Right kidney (tissue), 1 donor: ENCODE results near the gene ABCC6.
"Not testable (repeated sequence)": the region's sequence is repeated elsewhere in the genome, so short reads cannot be mapped to it uniquely, and the experiment has no call there.

Experiments used
- DNase-seq: peaks from one replicate; pipeline ENCODE4 v3.0.0-alpha.2; 2016

Gene ABCC6

DNA sequence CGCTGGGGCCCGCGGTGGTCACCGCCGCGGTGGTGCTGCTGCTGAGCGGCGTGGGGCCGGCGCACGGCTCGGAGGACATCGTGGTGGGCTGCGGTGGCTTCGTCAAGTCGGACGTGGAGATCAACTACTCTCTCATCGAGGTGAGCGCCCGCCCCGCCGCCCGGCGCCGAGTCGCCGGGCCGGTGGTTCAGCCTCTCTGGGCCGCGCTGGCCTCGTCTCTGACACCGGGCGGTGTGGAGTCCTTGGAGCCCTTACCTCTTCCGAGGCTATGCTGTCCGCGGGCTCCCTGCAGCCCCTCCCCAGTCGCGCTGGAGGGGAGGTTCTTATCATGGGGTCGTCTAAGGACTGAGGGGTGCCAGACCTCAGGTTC lies 9.4 kb upstream of the ABCC6 start:
- DNase-seq: not testable (repeated sequence)

DNA sequence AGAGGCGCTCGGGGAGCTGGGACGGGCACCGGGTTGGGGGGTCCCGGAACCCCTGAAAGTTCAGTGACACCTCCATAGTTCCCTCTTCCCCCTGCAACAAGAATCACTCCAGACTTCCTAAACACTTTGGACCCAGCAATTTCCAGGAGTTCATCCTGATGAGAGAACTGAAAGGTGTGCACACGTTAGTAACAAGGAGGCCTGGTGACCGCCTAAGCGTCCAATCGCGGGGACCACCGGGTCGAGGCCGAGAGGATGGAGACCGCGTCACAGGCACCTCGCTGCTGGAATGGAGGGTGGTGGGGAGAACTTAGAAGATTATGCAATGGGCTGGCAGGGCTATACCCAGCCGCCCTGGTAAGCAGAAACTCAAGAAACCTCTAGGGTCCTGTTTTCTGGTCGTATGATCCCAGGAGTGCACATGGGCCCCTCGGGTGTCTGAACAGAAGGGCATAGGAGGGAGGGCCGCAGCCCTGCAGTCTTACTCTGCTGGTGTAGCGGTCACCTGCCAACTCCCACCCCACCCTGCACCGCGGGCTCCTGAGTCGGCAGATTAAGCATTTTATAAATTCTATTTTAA lies 458 bp upstream of the ABCC6 start:
- DNase-seq: not testable (repeated sequence)

DNA sequence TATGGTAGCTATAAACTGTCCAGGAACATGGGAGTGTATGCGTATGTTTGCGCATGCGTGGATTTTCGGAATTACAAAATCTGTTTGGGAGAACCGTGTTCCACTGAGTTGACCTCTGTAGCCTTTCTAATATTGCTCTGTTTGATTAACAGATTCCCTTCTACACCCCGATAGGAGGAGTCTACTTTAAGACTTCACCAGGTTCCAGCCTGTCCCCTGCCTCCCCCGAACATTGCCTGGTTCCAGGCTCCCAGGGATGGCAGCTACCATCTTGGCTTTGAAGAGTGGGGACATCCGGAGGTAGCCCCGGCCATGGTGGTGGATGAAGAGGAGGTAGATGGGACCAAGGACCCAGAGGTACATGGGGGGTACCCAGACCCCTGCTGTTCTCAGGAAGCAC lies 1.9 kb downstream of the ABCC6 start:
- not testable (repeated sequence) for DNase-seq

DNA sequence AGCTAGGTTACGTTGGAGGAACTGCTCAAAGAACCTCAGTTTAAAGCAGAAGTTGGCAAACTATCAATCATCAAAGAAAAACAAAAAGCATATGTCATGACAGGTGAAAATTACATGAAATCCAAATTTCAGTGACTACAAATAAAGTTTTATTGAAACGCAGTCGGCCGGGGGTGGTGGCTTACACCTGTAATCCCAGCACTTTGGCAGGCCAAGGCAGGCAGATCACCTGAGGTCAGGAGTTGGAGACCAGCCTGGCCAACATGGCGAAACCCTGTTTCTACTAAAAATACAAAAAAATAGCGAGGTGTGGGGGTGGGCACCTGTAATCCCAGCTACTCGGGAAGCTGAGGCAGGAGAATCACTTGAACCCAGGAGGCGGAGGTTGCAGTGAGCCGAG lies 2.8 kb downstream of the ABCC6 start:
- not testable (repeated sequence) for DNase-seq

DNA sequence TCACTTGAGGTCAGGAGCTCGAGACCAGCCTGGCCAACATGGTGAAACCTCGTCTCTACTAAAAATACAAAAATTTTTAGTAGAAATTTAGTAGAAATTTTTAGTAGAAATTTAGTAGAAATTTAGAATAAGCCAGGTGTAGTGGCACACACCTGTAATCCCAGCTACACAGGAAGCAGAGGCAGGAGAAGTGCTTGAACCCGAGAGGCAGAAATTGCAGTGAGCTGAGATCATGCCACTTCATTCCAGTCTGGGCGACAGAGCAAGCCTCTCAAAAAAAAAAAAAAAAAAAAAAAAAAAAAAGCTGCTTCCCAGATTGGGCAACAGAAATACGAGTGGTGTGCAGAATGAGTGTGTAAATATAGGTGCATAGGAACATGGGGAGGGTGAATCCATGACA lies 4.5 kb downstream of the ABCC6 start:
- not testable (repeated sequence) for DNase-seq

DNA sequence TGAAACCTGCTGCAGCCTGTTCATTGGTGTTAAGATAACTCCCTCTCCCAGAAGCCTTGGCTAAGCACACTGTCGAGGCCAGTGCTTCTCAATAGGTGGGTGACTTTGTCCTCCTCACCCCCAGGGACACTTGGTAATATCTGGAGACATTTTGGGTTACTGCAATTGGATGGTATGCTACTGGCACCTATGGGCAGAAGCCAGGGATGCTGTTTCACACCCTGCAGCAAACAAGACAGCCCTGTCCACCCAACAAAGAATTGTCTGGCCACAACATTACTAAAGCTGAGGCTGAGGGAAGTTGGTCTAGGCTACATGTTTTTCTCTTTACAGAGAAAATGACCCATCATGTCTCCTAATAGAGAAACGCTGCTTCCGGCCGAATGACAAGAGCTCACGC lies 4.9 kb downstream of the ABCC6 start:
- not testable (repeated sequence) for DNase-seq

DNA sequence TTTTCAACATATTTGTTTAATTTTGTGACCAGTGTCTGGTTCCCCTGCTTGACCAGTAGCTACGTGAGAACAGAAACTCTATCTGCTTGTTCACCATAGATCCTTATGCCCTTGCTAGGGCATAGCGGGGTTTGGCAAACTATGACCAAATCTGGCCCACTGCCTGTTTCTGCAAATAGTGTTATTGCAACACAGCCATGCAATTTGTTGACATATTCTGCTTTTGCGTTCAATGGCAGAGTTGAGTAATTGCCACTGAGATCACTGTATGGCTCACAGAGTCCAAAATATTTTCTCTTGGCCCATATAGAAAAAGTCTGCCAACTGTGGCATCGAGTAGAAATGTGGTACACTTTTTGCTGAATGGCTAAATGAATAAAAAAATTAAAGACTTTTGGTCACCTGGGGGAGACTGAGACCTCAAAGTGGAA lies 9.4 kb downstream of the ABCC6 start:
- not testable (repeated sequence) for DNase-seq

DNA sequence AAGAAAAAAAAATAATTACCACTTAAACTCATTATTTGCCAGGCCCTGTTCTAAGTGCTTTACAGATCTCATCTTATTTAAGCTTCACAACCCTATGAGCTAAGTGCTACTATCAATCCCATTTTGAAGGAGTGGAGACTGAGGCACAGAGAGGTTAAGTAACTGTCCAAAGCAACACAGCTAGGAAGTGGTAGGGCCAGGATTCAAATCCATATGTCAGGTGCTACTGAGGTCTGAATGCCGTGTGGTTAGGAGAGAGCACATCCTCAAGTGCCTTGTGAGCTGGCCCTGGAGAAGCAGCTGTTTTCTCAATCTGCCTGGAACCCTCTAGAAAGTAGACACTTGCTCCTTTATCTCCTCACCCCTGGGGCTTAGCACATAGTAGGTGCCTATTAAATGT lies 11.9 kb downstream of the ABCC6 start:
- DNase-seq: not testable (repeated sequence)

DNA sequence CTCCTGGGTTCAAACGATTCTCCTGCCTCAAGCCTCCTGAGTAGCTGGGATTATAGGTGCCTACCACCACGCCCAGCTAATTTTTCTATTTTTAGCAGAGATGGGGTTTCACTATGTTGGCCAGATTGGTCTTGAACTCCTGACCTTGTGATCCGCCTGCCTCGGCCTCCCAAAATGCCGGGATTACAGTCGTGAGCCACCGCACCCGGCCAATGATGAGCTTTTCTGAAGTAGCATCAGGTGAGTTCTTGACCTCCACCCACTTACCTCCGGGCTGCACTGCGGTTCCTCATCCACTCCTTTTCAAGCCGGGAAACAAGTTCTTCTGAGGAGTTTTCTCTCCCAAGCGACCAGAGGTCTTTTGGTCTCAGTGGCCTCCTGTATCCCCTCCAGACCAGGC lies 14.8 kb downstream of the ABCC6 start:
- DNase-seq: not testable (repeated sequence)

DNA sequence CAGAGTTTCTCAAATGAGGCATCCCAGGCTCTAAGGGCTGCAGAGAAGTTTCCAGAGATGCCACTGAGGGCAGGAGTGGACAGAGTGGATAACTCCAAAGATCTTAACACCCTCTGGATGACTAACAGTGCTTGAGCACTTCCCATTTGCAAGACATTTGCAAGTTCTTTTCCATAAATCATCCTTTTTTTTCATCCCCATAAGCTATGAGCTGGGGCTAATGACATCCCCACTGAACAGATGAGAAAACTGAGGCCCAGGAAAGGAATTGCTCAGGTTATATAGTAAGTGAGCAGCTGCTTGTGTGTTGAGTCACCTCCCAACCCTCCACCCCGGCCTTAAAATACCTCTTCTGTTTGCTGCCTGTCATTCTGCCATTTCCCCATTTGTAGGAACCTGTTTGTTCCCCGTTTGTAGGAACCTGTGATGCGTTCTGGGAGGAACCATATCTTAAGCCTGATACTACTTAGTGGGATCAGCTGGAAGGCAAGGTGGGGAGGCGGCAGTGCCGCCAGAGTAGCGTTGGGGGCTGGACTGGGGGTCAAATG lies 15.4 kb downstream of the ABCC6 start:
- DNase-seq: not testable (repeated sequence)

DNA sequence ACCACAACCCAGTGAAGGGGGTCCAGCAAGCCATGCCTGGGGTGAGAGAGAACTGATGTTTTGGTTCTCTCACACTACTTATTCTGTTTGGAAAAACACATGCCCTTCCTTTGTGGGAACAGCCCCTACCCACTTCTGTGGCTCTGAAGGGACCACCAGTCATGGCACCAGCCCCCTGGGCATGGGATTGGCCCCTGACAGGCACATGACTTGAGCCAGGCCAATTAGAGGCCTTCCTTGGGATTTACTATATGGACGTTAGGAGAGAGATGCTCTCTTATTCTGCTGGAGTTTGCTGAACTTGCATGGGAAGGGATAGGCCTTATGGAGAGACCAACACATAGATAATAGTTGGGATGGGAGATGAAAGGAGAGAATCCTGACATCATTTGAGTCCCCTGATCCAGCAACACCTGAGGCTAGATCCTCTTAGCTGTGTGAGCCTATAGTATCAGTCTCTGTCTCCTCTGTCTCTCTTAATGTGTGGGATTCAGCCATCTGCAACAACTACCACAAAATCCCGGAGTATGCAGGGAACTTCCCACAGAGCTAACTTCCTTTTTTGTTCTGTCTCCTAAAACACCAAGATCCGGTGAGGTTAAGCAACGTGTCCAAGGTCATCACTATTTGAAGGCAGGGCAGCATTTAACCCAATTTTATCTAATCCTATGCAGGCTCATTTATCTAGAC lies 16.1 kb downstream of the ABCC6 start:
- not testable (repeated sequence) for DNase-seq

DNA sequence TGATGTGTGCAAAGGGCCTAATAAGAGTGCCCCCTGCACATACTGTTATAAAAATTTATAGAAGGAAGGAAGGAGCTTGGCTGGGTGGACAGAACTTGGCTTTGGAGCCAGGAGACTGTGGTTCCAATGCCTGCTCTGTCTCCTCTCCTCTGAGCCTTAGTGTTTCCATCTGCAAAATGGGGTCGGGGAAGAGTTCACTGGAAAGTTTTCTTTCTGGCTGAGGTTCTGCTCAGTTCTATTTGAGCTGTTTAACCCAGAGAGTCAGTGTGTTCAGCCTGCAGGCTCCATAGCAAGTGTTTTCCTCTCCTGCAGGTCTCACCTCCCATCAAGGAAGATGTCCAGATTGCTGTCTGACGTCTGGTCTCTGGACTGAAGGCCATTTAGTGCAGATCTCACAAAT lies 17.4 kb downstream of the ABCC6 start:
- DNase-seq: not testable (repeated sequence)

DNA sequence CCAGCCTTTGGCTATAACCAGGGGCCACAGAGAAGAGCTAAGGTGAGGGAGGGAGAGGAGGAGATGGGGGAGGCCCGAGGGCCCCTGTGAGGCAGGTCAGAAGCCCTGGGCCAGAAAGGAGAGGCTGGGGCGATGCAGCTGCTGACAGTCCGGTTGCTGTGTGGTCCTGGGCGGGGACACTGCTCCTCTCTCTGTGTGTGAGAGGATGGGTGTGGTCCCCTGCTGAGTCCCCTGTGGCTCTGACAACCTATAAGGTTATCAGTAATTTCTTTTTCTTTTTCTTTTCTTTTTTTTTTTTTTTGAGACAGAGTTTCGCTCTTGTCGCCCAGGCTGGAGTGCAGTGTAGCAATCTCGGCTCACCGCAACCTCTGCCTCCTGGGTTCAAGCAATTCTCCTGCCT lies 18.7 kb downstream of the ABCC6 start:
- not testable (repeated sequence) for DNase-seq

DNA sequence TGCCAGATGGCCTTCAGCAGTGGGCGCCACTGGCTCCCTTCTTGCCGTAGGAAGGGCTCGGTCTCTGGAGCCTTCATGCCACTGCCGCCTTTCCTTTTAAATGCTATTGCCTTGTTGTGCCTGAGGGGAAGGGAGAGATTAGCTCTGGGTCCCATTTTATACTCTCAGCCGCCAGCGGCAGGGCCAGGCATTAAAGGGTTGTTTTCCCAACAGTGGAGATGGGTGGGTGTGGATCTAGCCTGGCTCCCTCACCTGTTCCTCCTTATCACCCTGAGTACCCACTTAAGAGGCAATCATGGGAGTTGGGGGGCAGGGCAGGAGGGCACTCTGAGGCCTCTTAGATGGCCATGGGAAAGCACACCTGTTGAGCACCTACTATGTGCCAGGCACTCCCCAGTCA lies 19.8 kb downstream of the ABCC6 start:
- DNase-seq: not testable (repeated sequence)

DNA sequence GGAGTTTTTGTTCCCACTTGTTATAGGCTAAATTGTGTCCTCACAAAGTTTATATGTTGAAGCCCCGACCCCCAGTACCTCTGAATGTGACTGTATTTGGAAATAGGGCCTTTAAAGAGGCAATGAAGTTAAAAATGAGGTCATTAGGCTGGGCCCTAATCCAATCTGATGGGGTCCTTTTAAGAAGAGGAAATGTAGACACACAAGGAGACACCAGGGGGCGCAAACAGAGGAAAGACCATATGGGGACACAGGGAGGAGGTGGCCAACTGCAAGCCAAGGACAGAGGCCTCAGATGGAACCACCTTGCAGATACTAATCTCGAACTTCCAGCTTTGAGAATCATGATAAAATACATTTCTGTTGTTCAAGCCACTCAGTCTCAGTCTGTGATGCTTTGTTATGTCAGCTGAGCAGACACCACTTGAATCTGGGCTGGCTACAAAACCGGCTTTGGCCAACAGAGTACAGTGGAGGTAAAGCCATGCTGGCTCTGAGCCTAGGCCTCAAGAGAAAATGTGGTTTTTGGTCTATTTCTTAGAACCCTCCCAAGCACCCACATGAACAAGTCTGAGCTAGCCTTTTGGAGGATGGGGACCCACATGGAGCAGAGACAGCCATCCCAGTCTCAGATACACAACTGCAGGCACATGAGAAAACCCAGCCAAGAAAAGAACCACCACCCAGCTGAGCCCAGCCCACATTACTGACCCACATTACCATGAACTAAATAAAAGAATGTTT lies 20.7 kb downstream of the ABCC6 start:
- not testable (repeated sequence) for DNase-seq

DNA sequence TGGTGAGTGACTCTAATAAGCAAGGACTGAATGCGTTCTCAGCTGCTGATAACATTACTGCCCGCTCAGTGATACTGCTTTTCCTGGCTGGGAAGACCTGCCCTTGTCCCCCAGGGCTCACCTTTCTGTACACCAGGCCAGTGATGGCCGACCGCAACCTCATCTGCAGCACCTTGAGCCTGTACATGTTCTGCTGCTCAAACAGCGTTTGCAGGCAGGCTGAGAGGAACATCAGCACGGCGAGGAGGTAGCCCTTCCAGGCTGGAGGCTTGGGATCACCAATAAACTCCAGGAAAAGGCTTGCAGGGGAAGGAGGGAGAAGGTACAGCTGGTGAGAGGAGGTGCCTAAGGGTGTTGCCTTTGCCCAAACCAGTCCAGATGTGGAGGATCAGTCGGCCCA lies 21.4 kb downstream of the ABCC6 start:
- DNase-seq: not testable (repeated sequence)

DNA sequence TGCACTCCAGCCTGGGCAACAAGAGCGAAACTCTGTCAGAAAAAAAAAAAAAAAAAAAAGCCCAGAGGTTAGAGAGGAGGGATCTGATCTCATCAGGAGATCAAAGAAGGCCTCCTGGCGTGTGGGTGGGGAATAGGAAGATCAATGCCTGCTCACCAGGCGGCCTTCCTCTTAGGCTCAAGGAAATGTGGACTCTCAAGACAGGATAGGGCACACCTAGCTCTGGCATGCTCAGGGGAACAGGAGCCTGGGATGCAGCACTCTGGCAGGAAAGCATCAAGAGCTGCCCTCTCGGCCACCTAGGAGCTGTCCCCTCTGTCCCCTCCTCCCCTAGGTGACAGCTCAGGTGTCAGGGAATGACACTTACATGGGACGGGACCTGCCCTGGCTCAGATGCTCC lies 22.9 kb downstream of the ABCC6 start:
- DNase-seq: not testable (repeated sequence)

DNA sequence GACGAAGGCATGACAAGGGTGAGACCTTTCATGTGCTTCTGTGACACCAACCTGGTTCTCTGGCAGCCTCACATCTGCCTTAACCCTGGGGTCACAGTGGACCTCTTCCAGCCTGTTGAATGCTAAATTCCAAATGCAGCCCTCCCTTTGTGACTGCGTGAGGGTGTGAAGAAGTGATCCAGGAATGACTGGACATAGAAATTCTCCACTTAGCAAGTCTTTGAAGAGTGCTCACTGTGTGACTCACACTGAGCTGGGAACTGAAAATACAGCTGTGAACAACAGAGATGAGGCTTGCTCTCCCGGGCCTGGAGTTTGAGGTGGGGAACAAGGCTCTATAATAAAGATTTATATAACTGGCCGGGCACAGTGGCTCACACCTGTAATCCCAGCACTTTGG lies 23.9 kb downstream of the ABCC6 start:
- DNase-seq: not testable (repeated sequence)

DNA sequence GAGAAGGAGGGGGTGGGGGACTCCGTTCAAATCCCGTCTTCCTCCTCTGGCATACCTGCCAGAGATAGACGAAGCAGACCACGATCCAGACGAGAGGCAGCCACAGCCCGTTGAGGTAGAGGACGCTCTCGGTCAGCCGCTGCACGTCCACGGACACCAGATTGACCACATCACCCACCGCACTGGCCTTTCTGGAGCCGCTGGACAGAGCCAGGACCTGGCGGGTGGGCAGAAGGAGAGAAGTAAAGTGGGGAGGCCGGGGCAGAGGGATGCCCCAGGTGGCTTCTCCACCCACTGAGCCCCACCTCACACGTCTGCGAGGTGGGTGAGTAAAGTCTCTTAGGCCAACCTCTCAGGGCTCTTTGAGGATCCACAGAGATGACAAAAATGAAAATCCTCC lies 25.3 kb downstream of the ABCC6 start:
- DNase-seq: no peak

DNA sequence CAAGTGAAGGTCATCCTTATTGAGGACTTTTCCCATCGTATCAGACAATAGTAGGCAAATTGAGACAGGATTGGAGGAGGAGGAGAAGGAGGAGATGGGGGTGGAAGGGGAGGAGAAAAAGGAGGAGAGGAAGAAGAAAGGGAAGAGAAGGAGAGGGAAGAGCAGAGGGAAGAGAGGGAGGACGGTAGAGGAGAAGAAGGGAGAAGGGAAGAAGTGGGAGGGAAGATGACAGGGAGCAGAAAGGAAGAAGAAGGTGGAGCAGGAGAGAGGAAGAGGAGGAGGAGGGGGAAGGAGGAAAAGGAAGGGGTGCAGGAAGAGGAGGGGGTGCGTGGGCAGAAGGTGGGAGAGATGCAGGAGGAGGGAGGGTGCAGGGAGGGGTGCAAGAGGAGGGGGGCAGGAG lies 26.0 kb downstream of the ABCC6 start:
- DNase-seq: no peak

DNA sequence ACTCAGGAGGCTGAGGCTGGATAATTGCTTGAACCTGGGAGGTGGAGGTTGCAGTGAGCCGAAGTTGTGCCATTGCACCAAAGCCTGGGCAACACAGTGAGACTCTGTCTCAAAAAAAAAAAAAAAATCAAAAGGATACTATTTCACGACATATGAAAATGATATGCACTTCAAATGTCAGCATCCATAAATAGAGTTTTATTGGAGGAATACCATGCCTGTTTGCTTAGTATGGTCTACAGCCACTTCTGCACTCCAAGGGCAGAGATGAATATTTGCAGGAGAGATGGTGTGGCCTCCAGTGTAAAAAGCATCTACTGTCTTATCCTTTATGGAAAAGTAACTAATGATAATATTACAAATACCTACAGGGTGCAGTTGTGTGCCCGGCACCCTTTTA lies 27.2 kb downstream of the ABCC6 start:
- no peak for DNase-seq

DNA sequence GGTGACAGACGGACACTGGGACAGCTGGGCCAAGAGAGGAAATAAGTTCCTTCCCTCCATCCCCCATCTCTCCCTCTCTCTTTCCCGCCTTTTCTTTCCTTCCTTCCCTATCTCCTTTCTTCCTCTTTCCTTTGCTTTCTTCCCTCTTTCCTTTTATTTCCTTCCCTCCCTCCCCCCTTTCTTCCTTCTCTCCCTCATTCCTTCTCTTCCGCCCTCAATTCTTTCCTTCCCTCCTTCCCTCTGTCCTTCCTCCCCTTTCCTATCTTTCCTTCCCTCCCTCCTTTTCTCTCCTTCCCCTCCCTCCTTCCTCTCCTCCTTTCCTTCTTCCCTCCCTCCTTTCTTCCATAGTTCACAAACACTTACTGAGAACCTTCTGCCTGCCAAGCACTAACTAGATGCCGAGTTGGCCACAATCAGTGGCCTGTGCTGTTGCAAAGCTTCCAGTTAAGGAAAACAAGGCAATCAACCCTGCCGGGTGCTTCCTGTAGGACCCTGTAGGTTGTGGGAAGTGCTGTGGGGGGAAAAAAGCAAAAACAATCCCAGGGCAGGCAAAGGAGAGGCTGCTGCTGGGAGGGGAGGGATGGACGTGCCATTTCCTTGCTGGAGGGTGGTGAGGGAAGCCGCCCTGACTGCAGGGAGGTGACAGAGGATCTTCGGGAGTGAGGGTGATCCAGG lies 31.7 kb downstream of the ABCC6 start:
- DNase-seq: no peak

DNA sequence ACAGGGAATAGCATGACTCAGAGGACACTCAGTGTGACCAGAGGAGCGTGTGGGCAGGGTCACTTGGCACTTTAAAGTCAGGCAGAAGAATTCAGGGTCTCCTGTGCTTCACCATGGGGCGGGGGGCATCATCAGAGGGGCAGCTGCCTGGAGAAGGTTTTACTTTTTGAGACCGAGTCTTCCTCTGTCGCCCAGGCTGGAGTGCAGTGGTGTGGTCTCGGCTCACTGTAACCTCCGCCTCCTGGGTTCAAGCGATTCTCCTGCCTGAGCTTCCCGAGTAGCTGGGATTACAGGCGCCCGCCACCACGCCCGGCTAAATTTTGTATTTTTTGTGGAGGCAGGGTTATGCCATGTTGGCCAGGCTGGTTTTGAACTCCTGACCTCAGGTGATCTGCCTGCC lies 32.3 kb downstream of the ABCC6 start:
- not testable (repeated sequence) for DNase-seq
